ENCODE results near the gene RAD54L.
"Not testable (repeated sequence)": the region's sequence is repeated elsewhere in the genome, so short reads cannot be mapped to it uniquely, and the experiment has no call there.

DNA sequence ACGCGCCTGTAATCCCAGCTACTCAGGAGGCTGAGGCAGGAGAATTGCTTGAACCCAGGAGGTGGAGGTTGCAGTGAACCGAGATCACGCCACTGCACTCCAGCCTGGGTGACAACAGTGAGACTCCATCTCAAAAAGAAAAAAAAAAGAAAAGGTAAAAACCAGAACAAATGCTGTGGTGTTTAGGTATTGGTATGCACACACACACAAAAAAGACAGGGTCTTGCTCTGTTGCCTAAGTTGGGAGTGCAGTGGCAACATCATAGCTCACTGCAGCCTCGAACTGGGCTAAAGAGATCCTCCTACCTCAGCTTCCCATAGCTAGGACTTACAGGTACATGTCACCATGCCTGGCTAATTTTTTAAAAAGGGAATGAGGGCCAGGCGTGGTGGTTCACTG is 71.7 kb downstream of the RAD54L start:
- TF ChIP-seq, protein P1, sequence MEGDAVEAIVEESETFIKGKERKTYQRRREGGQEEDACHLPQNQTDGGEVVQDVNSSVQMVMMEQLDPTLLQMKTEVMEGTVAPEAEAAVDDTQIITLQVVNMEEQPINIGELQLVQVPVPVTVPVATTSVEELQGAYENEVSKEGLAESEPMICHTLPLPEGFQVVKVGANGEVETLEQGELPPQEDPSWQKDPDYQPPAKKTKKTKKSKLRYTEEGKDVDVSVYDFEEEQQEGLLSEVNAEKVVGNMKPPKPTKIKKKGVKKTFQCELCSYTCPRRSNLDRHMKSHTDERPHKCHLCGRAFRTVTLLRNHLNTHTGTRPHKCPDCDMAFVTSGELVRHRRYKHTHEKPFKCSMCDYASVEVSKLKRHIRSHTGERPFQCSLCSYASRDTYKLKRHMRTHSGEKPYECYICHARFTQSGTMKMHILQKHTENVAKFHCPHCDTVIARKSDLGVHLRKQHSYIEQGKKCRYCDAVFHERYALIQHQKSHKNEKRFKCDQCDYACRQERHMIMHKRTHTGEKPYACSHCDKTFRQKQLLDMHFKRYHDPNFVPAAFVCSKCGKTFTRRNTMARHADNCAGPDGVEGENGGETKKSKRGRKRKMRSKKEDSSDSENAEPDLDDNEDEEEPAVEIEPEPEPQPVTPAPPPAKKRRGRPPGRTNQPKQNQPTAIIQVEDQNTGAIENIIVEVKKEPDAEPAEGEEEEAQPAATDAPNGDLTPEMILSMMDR (conservative IDR thresholded peaks at IDR 0.05) = not testable (repeated sequence)
- TF ChIP-seq EZH2 (IDR thresholded peaks at IDR 0.05; ENCODE audit: low read depth) = not testable (repeated sequence)

Measured in PC-9 (cell line).